GM18507 (cell line): ENCODE results near the gene CXCR2.
A peak's percentile ranks its signal among the peaks of the same experiment; 100 is the strongest.

Experiments used
- DNase-seq: peaks from one replicate; pipeline ENCODE4 v3.0.0; 2011; ENCODE audit warnings: low read depth; ENCODE audit not compliant: insufficient read length; ENCODE audit errors: extremely low spot score
- FAIRE-seq: peaks from 2 replicates; lab custom pipeline; 2011; peaks lifted over from hg19 to GRCh38; lab: Jason Lieb, UNC

CXCR2 gene

GRCh38 chr2:218128781-218129457, 3.1 kb downstream of the CXCR2 start:
- DNase-seq = no peak
- no peak for FAIRE-seq

GRCh38 chr2:218129458-218130135, 3.8 kb downstream of the CXCR2 start:
- FAIRE-seq = no peak
- DNase-seq = no peak

- DNase-seq (no peak), FAIRE-seq (no peak)
Measured at GRCh38 chr2:218130377-218130776, 4.5 kb downstream of the CXCR2 start.

DNA sequence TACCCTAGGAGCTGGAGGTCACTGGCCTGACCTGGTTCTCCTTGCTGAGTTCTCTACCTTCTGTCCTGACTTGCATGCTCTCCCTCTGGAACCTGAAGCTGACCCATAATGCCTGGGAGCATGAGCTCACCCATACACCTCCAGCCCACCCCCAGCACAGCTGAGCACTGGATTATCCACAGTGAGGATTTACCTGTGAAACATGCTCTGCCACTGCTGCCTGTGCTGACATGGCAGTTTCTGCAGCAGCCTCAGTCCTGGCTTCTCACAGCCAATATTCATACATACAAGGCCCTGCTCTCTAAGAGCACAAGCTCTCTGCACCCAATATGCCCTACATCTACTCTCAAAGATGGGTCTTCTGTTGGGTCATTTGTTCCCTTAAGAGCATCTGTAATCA, 5.0 kb downstream of the CXCR2 start:
- no peak for FAIRE-seq
- no peak for DNase-seq

DNA sequence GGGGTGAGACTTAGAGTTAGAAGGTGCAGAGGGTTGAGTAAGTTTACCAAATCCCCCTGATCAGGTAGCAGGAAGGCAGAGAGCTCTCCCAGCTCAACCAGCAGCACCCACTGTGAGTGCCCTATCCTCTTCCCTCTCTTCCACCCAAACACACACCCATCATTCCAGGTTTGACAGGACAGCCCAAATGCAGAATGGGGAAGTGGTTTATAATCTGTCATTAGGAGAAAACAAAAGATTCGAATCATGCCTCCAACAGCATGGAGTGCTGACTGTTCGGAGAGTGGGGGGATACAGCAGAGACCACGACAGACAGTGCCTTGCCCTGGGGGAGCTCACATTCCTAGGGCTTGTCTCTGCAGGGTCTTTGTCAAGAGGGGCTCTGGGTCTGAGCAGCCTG, 11.7 kb downstream of the CXCR2 start:
- FAIRE-seq (no peak), DNase-seq (no peak)

- DNase-seq = no peak
- no peak for FAIRE-seq
Measured at GRCh38 chr2:218138047-218138446, 12.2 kb downstream of the CXCR2 start.

DNA sequence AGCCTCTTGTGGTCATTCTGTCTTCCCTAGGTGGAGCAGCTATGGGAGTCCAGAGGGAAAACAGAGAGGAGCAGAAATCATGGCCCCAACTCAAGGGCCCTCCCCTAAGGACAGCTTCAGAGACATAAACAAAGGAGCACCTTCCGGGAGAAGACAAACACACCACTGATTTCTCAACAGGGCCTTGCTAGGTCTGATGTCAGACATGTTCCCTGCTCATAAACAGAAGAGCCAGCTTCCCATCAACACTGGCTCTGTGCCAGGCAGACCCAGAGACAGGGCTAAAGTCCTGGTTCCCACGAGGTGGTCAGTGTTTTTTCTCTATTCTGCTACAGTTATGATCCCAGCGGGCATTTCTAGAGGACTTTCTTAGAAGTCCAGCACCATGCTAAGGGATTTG, 19.3 kb downstream of the CXCR2 start:
- FAIRE-seq = no peak
- DNase-seq = no peak

DNA sequence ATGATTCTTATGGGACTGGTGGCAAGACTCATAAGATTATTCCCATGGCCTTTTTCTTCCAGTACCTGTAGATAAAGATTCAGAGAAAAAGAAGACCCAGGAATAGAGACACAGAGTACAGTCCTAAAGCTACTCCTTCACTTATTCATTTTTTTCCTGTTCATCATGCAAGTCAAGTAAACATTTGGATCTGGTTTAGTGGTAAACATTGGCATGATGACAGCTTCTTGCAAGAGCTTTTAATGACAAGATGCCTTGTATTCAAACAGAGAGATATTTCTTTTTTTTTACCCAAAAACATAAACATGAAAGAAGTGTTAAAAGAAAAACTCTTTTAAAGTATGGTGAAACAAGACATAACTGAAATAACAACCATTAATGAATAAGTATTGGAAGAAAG, 20.2 kb downstream of the CXCR2 start:
- DNase-seq (no peak), FAIRE-seq (no peak)

- FAIRE-seq (no peak), DNase-seq (no peak)
Measured at GRCh38 chr2:218149098-218149497, 23.3 kb downstream of the CXCR2 start.

- DNase-seq (no peak), FAIRE-seq (peak; percentile 63)
Measured at GRCh38 chr2:218149848-218150440, 24.1 kb downstream of the CXCR2 start.

DNA sequence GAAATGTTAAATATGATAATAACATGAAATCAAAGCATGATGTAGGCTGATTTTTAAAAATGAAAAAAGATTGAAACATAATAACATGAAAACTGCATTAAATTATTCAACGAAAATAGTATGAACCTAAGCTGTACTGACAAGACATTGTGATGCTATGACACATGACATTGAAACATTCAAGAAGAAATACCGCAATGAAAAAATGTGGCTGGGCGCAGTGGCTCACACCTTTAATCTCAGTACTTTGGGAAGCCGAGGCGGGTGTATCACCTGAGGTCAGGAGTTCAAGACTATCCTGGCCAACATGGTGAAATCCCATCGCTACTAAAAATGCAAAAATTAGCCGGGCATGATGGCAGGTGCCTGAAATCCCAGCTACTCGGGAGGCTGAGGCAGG, 26.3 kb downstream of the CXCR2 start:
- FAIRE-seq (no peak), DNase-seq (no peak)

- DNase-seq (no peak), FAIRE-seq (no peak)
Measured at GRCh38 chr2:218152777-218153176, 26.9 kb downstream of the CXCR2 start.

- FAIRE-seq = no peak
- no peak for DNase-seq
Measured at GRCh38 chr2:218155953-218156479, 30.2 kb downstream of the CXCR2 start.

DNA sequence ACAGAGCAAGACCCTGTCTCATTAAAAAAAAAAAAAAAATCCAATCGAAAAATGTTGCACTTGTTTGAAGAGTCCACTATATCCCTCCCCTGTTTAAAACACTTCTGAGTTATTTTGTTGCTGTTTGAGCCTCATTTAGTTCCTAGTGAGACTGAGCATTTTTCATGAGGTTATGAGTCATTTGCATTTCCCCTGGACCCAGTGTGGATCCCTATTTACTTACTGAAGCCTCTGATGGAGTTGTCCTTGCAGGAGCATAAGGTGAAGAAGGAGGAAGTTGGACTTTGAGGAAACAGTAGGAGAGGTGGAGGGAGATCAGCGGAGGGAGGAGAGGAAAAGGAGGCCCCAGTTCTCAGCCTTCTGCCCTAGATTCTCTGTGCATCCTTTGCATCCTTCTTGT, 35.8 kb downstream of the CXCR2 start:
- no peak for FAIRE-seq
- no peak for DNase-seq

- DNase-seq (no peak), FAIRE-seq (no peak)
Measured at GRCh38 chr2:218162814-218163213, 37.0 kb downstream of the CXCR2 start.

- FAIRE-seq (no peak), DNase-seq (no peak)
Measured at GRCh38 chr2:218166791-218167190, 41.0 kb downstream of the CXCR2 start, which contains the start of gene CXCR1. Gene CXCR1, minus strand, starts transcription at chr2:218166962. Its CDS starts 1,751 bp downstream, at chr2:218165211.

DNA sequence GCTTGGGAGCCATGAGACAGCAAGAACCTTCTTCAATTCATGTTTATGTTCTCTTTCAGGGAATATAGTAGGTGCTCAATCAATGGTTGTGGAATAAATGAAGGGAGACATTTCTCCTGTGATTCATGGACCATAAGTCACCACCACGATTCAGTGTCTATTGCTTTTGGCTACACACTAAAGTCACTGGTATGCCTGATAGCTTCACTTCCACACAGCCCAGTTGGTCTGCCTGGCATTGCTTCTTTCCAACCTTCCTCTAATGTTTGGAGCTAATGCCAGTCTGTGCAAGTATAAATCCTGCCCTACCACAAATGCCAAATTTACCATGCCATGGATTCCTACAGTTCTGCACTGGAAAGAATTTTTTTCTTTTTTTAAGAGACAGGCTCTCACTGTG, 42.2 kb downstream of the CXCR2 start:
- DNase-seq = no peak
- no peak for FAIRE-seq

DNA sequence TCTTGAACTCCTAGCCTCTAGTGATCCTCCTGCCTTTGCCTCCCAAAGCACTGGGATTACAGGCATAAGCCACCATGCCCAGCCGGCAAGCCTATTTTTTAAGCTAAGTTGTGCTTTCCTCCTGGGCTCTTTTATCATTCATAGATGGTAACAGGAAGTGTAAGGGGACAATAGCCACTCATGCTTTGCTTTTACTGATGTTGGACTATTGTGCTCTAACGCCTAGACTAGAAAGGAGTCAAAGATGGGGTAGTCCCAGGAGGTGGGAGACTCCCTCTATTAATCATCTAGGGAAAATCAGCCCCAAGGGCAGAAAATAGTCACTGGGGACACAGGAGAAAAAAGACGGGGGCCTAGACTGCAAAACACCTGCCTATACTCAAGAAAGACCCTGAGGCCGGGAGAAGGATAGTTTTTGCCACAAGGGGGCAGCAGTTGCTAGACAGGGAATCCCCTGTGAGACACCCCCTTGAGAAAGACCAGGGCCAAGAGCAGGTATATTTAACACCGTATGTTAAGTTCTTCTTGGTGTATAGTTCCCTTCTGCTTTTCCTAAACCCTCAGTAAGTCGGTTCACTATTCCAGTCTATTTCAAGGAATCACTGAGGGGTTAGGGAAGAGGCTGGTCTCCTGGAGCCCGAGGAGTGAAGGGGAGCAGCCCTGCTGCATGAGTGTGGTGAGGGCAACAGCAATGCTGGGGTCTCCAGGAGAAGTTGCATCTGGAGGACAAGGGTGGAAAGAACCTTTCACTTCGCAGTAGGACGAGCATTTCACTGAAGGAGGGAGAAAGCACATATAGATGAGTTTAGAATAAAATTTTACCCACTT, 43.0 kb downstream of the CXCR2 start:
- DNase-seq (no peak), FAIRE-seq (peak; percentile 72)

DNA sequence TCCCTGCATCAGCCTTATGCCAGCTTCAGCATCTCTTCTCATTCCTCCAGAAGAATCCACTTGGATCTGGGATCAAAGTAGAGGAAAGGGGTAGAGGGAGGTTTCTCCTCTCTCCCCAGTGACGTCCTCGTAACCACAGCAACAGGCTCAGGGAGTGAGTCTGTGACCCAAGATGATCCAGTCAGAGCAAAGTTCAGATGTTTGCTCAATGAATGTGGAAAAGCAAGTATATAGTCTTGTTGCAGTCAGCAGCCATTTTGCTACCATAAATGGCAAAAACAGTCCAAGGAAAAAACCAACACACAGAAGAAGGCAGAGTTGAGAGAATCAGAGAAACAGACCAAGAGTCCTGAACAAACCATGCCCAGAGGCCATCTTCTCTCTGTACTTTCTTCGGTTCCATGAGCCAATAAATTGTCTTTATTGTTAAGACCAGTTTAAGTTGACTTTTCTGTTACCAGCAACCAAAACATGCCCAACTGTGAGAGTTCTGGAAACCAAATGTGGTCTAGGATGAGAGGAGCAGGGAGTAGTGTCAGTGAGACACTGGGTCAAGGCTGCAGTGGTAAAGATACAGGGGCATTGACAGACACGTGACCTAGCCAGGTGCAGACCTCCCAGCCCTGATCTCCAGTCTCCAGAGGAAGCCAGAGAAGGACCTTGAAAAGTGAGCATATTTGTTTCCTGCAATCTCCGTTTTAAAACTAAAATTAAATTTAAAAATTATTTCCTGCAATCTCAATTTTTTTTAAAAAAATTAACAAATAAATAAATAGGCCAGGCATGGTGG, 44.1 kb downstream of the CXCR2 start:
- DNase-seq = no peak
- no peak for FAIRE-seq
